Endothelial cell (in vitro differentiated cells): ENCODE results near the gene SIL1. TPM values are rescaled to one million over a fixed set of nuclear protein-coding genes. Genes with fewer than 3 reads are reported as not detected.
A peak's percentile ranks its signal among the peaks of the same experiment; 100 is the strongest.

ENCODE experiments used
- DNase-seq: peaks from one replicate; pipeline ENCODE4 v3.0.0; 2021; ENCODE audit warnings: low spot score
- H3K27ac Mint-ChIP-seq: one replicate; pipeline ENCODE4 v1.8.0; 2021; ENCODE audit warnings: mixed read lengths, inconsistent platforms; ENCODE audit not compliant: unreplicated experiment
- H3K27me3 Mint-ChIP-seq: one replicate; pipeline ENCODE4 v1.8.0; 2021; ENCODE audit warnings: mild to moderate bottlenecking, moderate library complexity, mixed read lengths, inconsistent platforms; ENCODE audit not compliant: unreplicated experiment
- H3K36me3 Mint-ChIP-seq: one replicate; pipeline ENCODE4 v1.8.0; 2021; ENCODE audit warnings: mild to moderate bottlenecking, low read depth, mixed read lengths, inconsistent platforms; ENCODE audit not compliant: unreplicated experiment
- H3K4me1 Mint-ChIP-seq: one replicate; pipeline ENCODE4 v1.8.0; 2021; ENCODE audit warnings: mild to moderate bottlenecking, mixed read lengths, inconsistent platforms; ENCODE audit not compliant: unreplicated experiment
- H3K4me3 Mint-ChIP-seq: one replicate; pipeline ENCODE4 v1.8.0; 2021; ENCODE audit warnings: mild to moderate bottlenecking, mixed read lengths, inconsistent platforms; ENCODE audit not compliant: unreplicated experiment
- H3K9me3 Mint-ChIP-seq: one replicate; pipeline ENCODE4 v1.8.0; 2021; ENCODE audit warnings: mixed read lengths, inconsistent platforms; ENCODE audit not compliant: unreplicated experiment
- total RNA-seq: library from RNA; stranded (reverse); fragmentation: NEBNext Ultra II Directional; extraction: Animal tissue kit (Norgen Biotek cat#: 25700); gene quantifications from one replicate; pipeline ENCODE4 v1.2.1, GENCODE V29; 2021; ENCODE audit not compliant: unreplicated experiment
- TF ChIP-seq, protein P1 (sequence below): fragments of 200-600 bp; sonication (generic); IDR thresholded peaks from one replicate; pipeline ENCODE4 v1.5.0; 2021; ENCODE audit warnings: antibody characterized with exemption; ENCODE audit not compliant: unreplicated experiment

Gene SIL1
- total RNA-seq, 1 donor from 2014 or later = 35.6 TPM

DNA sequence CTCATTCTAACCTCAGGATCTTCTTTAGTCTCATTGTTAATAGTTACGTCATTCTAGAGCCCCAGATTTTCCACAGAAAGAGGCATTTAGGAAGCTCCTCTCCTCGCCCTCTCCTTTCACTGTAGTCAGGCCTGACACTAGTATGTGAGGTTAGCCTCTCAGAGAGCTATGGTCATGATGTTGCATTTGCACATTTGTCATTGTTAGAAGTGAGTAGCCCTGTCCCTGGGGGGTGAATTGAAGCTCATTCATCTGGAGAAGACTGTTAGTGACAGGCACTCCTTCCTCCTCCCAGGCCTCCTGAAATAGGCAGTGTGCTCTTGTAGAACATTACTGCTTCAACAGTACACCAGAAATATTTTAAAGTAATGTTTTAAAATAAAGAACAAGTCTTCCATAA, 296.5 kb downstream of the SIL1 start:
- Mint-ChIP-seq H3K36me3 (peaks cover 47% of the 10 kb centered on the region), H3K27me3 (peaks cover 14% of the 10 kb centered on the region), H3K4me1 (peaks cover 54% of the 10 kb centered on the region), H3K4me3 (peak overlapping the region; percentile 79), H3K27ac (peak overlapping the region; percentile 89), H3K9me3 (no peaks in the 10 kb centered on the region)
- no peak for DNase-seq
- TF ChIP-seq, protein P1, sequence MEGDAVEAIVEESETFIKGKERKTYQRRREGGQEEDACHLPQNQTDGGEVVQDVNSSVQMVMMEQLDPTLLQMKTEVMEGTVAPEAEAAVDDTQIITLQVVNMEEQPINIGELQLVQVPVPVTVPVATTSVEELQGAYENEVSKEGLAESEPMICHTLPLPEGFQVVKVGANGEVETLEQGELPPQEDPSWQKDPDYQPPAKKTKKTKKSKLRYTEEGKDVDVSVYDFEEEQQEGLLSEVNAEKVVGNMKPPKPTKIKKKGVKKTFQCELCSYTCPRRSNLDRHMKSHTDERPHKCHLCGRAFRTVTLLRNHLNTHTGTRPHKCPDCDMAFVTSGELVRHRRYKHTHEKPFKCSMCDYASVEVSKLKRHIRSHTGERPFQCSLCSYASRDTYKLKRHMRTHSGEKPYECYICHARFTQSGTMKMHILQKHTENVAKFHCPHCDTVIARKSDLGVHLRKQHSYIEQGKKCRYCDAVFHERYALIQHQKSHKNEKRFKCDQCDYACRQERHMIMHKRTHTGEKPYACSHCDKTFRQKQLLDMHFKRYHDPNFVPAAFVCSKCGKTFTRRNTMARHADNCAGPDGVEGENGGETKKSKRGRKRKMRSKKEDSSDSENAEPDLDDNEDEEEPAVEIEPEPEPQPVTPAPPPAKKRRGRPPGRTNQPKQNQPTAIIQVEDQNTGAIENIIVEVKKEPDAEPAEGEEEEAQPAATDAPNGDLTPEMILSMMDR = no peak

DNA sequence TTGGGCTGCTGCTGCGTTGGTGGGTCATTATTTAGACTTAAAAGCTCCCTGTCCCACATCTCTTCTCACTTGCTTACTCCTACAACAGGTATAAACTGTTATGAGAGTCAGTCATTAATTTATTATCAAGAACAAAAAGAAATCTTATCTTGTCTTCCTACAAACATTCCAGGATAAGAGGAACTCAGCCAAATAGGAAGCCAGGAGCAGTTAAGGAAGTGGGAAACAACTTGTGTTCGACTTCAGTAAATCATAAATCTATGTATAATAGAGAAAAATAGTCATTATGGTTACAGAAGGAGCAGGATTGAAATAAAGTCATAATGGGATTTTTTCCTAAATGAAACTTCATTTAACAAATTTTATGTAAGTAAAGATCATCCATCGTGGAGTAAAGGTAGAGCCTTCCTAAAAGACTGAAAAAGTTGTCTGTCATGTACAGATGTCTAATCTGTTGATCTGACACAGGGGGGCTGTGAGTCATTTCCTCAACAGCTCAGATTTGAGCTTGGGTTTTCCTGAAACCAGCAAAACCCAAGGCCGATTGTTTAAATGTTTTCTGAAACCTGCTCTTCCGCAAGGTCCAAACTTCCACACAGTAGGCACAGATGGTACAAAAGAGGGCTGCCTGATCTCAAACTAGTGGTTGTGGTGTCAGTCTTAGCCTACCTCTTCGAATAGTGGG, 297.7 kb downstream of the SIL1 start:
- Mint-ChIP-seq H3K4me1 (peaks cover 54% of the 10 kb centered on the region), H3K27ac (peak overlapping the region; percentile 91), H3K36me3 (peaks cover 39% of the 10 kb centered on the region), H3K9me3 (no peaks in the 10 kb centered on the region), H3K27me3 (peaks cover 10% of the 10 kb centered on the region), H3K4me3 (no peak overlapping the region)
- DNase-seq = peak; percentile 18
- TF ChIP-seq, protein P1 = no peak

DNA sequence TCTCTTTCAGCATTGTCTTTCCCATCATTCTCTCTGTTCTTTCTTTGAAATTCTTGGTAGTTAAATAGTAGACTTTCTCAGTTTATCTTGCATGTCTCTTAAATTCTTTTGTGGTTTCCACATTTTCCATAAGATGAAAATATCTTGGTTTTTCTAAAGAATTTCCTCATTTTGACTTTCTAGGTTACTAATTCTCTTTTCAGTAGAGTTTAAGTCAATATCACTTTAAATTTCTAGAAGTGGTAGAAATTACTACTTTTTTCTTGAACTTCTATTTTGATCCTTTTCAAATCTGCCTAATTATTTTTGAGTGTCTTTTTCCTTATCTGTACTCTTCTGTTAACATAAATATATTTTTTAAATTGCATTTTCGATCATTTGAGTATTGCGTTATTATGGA, 299.4 kb downstream of the SIL1 start:
- no peaks in the 10 kb centered on the region for H3K9me3 Mint-ChIP-seq
- peaks cover 52% of the 10 kb centered on the region for H3K4me1 Mint-ChIP-seq
- peak overlapping the region; percentile 16 for H3K27ac Mint-ChIP-seq
- H3K4me3 Mint-ChIP-seq = no peak overlapping the region
- H3K36me3 Mint-ChIP-seq = peaks cover 37% of the 10 kb centered on the region
- peaks cover 7% of the 10 kb centered on the region for H3K27me3 Mint-ChIP-seq
- TF ChIP-seq, protein P1 = no peak
- no peak for DNase-seq

DNA sequence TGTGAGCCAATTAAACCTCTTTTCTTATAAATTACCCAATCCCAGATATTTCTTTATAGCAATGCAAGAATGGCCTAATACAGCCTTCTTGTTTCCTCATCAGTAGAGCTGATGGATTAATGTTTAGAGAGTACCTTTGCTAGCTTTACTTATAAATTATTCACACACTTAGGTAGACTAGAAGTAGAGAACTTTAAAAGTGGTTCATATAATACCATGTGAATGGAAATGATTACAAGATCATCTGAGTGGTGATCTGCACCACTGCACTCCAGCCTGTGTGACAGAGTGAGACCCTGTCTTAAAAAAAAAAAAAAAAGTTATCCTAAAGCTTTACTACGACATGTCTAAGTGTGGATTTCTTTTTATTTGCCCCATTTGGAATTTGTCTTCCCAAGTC, 299.9 kb downstream of the SIL1 start:
- peaks cover 3% of the 10 kb centered on the region for H3K27me3 Mint-ChIP-seq
- H3K36me3 Mint-ChIP-seq = peaks cover 33% of the 10 kb centered on the region
- H3K4me1 Mint-ChIP-seq = peaks cover 47% of the 10 kb centered on the region
- DNase-seq = no peak
- H3K9me3 Mint-ChIP-seq = no peaks in the 10 kb centered on the region
- H3K27ac Mint-ChIP-seq = peak overlapping the region; percentile 16
- TF ChIP-seq, protein P1 = no peak
- no peak overlapping the region for H3K4me3 Mint-ChIP-seq

Other genes with a start within 250 kb of the SIL1 start
- 235 TPM for gene MATR3, start 95.4 kb upstream of the SIL1 start, total RNA-seq
- 71.5 TPM for gene PAIP2, start 143.5 kb upstream of the SIL1 start, total RNA-seq
- not detected for gene SLC23A1, start 184.9 kb upstream of the SIL1 start, total RNA-seq
- 0.38 TPM for gene MZB1, start 191.5 kb upstream of the SIL1 start, total RNA-seq
- 7.3 TPM for gene PROB1, start 196.7 kb upstream of the SIL1 start, total RNA-seq
- 7.6 TPM for gene SPATA24, start 205.7 kb upstream of the SIL1 start, total RNA-seq
- 69.6 TPM for gene DNAJC18, start 241.2 kb upstream of the SIL1 start, total RNA-seq